CD14-positive monocyte (primary cell): Measurements from ENCODE around the gene SUPT16H. TPM values are rescaled to one million over a fixed set of nuclear protein-coding genes. Genes with fewer than 3 reads are reported as not detected.

Experiments used
- DNase-seq, 3 donors: peaks; one replicate each; pipeline ENCODE4 v3.0.0-alpha.2; 2011 to 2022
- H2AFZ ChIP-seq: 2 replicates; pipeline ENCODE4 v1.6.0; 2012; ENCODE audit warnings: mild to moderate bottlenecking, low read depth, low read length, inconsistent platforms; ENCODE audit not compliant: insufficient read depth, poor library complexity, severe bottlenecking
- H3K27ac ChIP-seq, 2 donors: 1 replicate in 1 of 2; 2 replicates in 1 of 2; pipeline ENCODE4 v1.5.1; 2012 to 2013; ENCODE audit warnings: low read length in 2 of 2, control low read depth in 1 of 2, inconsistent platforms in 1 of 2, low read depth in 1 of 2, mild to moderate bottlenecking in 1 of 2
- H3K27me3 ChIP-seq, 2 donors: one replicate each; pipeline versions ENCODE4 v1.6.0 to v1.6.1; 2011 to 2013; ENCODE audit warnings: low read length in 2 of 2; ENCODE audit not compliant: control insufficient read depth in 2 of 2, insufficient read depth in 2 of 2
- H3K36me3 ChIP-seq, 2 donors: replicated peaks in 1 of 2; 1 replicate in 1 of 2; 2 replicates in 1 of 2; pipeline versions ENCODE4 v1.5.1 to v1.6.1; 2012 to 2013; ENCODE audit warnings: low read length in 2 of 2, control low read depth in 1 of 2, inconsistent platforms in 1 of 2, mild to moderate bottlenecking in 1 of 2; ENCODE audit not compliant: insufficient read depth in 2 of 2, control insufficient read depth in 1 of 2
- H3K4me1 ChIP-seq, 2 donors: 1 replicate in 1 of 2; 2 replicates in 1 of 2; pipeline versions ENCODE4 v1.5.1 to v1.6.1; 2012 to 2013; ENCODE audit warnings: low read length in 2 of 2, control low read depth in 1 of 2, inconsistent platforms in 1 of 2, mild to moderate bottlenecking in 1 of 2, moderate library complexity in 1 of 2; ENCODE audit not compliant: insufficient read depth in 2 of 2, control insufficient read depth in 1 of 2
- H3K4me2 ChIP-seq: replicated peaks from 2 replicates; pipeline ENCODE3; 2012; ENCODE audit warnings: low read length, moderate library complexity, mild to moderate bottlenecking; ENCODE audit not compliant: poor library complexity, severe bottlenecking; ENCODE audit errors: extremely low read depth
- H3K4me3 ChIP-seq, 3 experiments: fragments of 200-600 bp in 1 of 3; sonication (generic) in 1 of 3; replicated peaks in 1 of 3; 1 replicate in 2 of 3; 2 replicates in 1 of 3; pipeline ENCODE4 v1.5.1; 2011 to 2013; ENCODE audit warnings: low read length in 3 of 3, mild to moderate bottlenecking in 3 of 3, control low read depth in 2 of 3, low read depth in 2 of 3, inconsistent platforms in 1 of 3, moderate library complexity in 1 of 3
- H3K79me2 ChIP-seq: 2 replicates; pipeline ENCODE4 v1.6.0; 2012; ENCODE audit warnings: mild to moderate bottlenecking, control low read depth, inconsistent platforms, low read length, moderate library complexity; ENCODE audit not compliant: insufficient read depth
- H3K9ac ChIP-seq: 2 replicates; pipeline ENCODE4 v1.6.0; 2017; ENCODE audit warnings: low read length, mild to moderate bottlenecking; ENCODE audit not compliant: insufficient read depth, poor library complexity, severe bottlenecking
- H3K9me3 ChIP-seq, 2 donors: replicated peaks in 1 of 2; 1 replicate in 1 of 2; 2 replicates in 1 of 2; pipeline versions ENCODE4 v1.5.1 to v1.6.1; 2012 to 2013; ENCODE audit warnings: low read length in 2 of 2, control low read depth in 1 of 2; ENCODE audit not compliant: control insufficient read depth in 1 of 2, insufficient read depth in 1 of 2
- H4K20me1 ChIP-seq: 2 replicates; pipeline ENCODE4 v1.6.0; 2012; ENCODE audit warnings: mild to moderate bottlenecking, low read length, control low read depth, moderate library complexity; ENCODE audit not compliant: insufficient read depth
- H3K27ac Mint-ChIP-seq, 7 donors: one replicate each; pipeline ENCODE4 v1.8.0; 2020; ENCODE audit warnings: mild to moderate bottlenecking in 7 of 7, mixed read lengths in 7 of 7, moderate library complexity in 6 of 7, inconsistent platforms in 2 of 7
- H3K27me3 Mint-ChIP-seq, 3 donors: one replicate each; pipeline ENCODE4 v1.8.0; 2021 to 2022; ENCODE audit warnings: low read depth in 3 of 3, mild to moderate bottlenecking in 3 of 3, mixed read lengths in 3 of 3, moderate library complexity in 3 of 3, inconsistent platforms in 1 of 3
- H3K36me3 Mint-ChIP-seq, 2 donors: one replicate each; pipeline ENCODE4 v1.8.0; 2020; ENCODE audit warnings: mixed read lengths in 2 of 2, inconsistent platforms in 1 of 2, mild to moderate bottlenecking in 1 of 2
- H3K4me1 Mint-ChIP-seq: one replicate; pipeline ENCODE4 v1.8.0; 2020; ENCODE audit warnings: mild to moderate bottlenecking, mixed read lengths
- H3K4me3 Mint-ChIP-seq, 2 donors: one replicate each; pipeline ENCODE4 v1.8.0; 2020; ENCODE audit warnings: mild to moderate bottlenecking in 2 of 2, mixed read lengths in 2 of 2, moderate library complexity in 1 of 2
- H3K9me3 Mint-ChIP-seq, 7 donors: one replicate each; pipeline ENCODE4 v1.8.0; 2020 to 2022; ENCODE audit warnings: mixed read lengths in 7 of 7, mild to moderate bottlenecking in 6 of 7, moderate library complexity in 6 of 7, inconsistent platforms in 2 of 7
- CTCF ChIP-seq: fragments of 200-600 bp; IDR thresholded peaks from one replicate; pipeline ENCODE4 v1.8.0; 2022; ENCODE audit warnings: antibody characterized with exemption, mild to moderate bottlenecking
- WGBS: methylation state at CpG from one replicate; pipeline ENCODE4 v1.1.5; 2013; ENCODE audit warnings: missing lambda C conversion rate; ENCODE audit not compliant: insufficient coverage; 5-methylcytosine and 5-hydroxymethylcytosine counted together
- intact Hi-C, 2 donors: fragments of 100-400 bp; cut with micrococcal nuclease; formaldehyde crosslinking; loops; one replicate each; pipeline versions ENCODE4 v1.15.0 to v1.15.1; 2023
- polyA plus RNA-seq, 3 donors: library from polyadenylated mRNA; depleted of rRNA in 1 of 3; unstranded in 2 of 3; stranded (reverse) in 1 of 3; fragments of 300-500 nt in 2 of 3; fragments of >200 nt in 1 of 3; fragmentation: Illumina TruSeq in 2 of 3; gene quantifications; 1 replicate in 2 of 3; 2 replicates in 1 of 3; pipeline ENCODE4 v1.2.3, GENCODE V29; 2012 to 2021

The SUPT16H gene
- polyA plus RNA-seq, 3 donors, result 15.7 to 37.3 (median 26.6) TPM

DNA sequence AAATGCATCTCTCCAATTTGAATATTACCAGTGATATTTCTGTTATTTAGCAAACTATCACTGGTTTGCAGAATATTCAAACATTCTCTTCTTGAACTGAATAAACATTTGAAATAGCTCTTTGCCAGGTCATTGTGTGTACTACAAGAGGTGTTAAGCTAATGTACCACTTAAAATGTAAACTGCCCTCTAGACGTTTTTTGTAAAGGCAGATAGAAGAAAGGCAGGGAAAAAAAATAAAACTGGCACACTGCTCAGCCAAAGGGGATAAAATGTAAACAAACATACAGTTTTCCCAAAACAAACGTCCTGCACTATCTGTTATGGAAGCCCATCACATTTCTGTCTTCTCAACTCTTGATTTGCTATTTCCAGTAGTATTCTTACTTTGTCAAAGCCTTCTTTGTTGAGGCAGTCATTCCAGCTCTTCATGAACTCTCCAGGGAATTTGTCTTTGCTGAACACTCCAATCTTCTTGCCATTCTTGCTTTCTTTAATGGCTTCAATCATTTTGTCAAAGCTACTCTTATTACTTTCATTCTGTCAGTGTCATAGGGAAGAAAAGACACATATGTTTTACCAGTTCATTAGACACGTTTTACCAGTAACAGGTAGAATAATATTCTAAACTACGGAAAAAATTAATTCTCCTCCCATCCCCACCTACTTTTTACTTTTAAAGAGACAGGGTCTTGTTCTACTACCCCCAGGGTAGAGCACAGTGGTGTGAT is 13.7 kb downstream of the SUPT16H start:
- Mint-ChIP-seq H3K27ac (peak overlapping the region in 1 of 7 donors; percentile 27), H3K4me1 (no peaks in the 10 kb centered on the region), H3K27me3 (peaks cover 0 to 1% (median 0%) of the 10 kb centered on the region in 3 donors), H3K36me3 (peaks cover 64 to 86% of the 10 kb centered on the region in 2 donors), H3K4me3 (no peak overlapping the region), H3K9me3 (no peaks in the 10 kb centered on the region)
- H3K79me2 ChIP-seq, result peaks cover 25% of the 10 kb centered on the region
- H3K4me1 ChIP-seq, result no peaks in the 10 kb centered on the region
- no peak overlapping the region for H3K9ac ChIP-seq
- no peak overlapping the region for H2AFZ ChIP-seq
- H3K9me3 ChIP-seq, result no peaks in the 10 kb centered on the region
- H3K36me3 ChIP-seq, result peaks cover 72 to 89% of the 10 kb centered on the region in 2 donors
- H3K4me2 ChIP-seq, result no peak overlapping the region
- intact Hi-C loops, result no loop called here
- no CpG with 5 or more reads among the region's 4 CpGs for WGBS
- H3K4me3 ChIP-seq, result no peak overlapping the region
- no peak overlapping the region for H3K27ac ChIP-seq
- DNase-seq, result no peak
- peaks cover 4% of the 10 kb centered on the region for H4K20me1 ChIP-seq
- TF ChIP-seq CTCF, result no peak
- no peaks in the 10 kb centered on the region for H3K27me3 ChIP-seq

DNA sequence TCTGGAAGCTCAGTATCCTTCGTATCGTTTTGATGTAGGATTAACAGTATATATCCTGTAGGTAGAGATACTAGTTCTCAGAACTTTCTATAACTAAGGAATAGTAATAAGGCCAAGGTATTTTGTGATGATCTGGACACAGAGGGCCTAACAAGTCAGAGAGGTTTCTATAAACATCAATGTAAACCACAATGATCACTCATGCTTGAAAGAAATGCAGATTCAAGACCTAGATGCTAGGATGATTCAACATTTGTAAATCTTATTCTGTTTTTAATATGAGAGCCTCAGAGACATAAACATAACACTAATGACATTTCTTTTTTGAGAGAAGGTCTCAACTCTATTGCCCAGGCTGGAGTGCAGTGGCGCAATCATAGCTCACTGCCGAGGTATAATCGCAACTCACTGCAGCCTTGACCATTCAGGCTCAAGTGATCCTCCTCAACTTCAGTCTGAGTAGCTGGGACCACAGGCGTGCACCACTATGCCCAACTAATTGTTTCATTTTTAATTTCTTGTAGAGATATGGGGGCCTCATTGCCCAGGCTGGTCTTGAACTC is 16.2 kb downstream of the SUPT16H start:
- peaks cover 3% of the 10 kb centered on the region for H3K79me2 ChIP-seq
- Mint-ChIP-seq H3K4me1 (no peaks in the 10 kb centered on the region), H3K27ac (peak overlapping the region in 2 of 7 donors; percentile 20 to 39), H3K9me3 (no peaks in the 10 kb centered on the region), H3K4me3 (no peak overlapping the region), H3K27me3 (peaks cover 0 to 2% (median 1%) of the 10 kb centered on the region in 3 donors), H3K36me3 (peaks cover 84 to 96% of the 10 kb centered on the region in 2 donors)
- no peak for DNase-seq
- H3K4me2 ChIP-seq, result no peak overlapping the region
- H4K20me1 ChIP-seq, result no peaks in the 10 kb centered on the region
- no peak overlapping the region for H3K27ac ChIP-seq
- H3K4me1 ChIP-seq, result no peaks in the 10 kb centered on the region
- no peak overlapping the region for H3K4me3 ChIP-seq
- peaks cover 94 to 100% of the 10 kb centered on the region in 2 donors for H3K36me3 ChIP-seq
- H3K9me3 ChIP-seq, result no peaks in the 10 kb centered on the region
- intact Hi-C loops, result no loop called here
- H2AFZ ChIP-seq, result no peak overlapping the region
- WGBS, result 89% methylated on average over 3 of the region's 6 CpGs
- no peaks in the 10 kb centered on the region for H3K27me3 ChIP-seq
- no peak overlapping the region for H3K9ac ChIP-seq
- no peak for TF ChIP-seq CTCF
